ENCODE measurements around the gene CAPN11. TPM values are rescaled to one million over a fixed set of nuclear protein-coding genes. Genes with fewer than 3 reads are reported as not detected.

The CAPN11 gene
- total RNA-seq, 1 donor from 2014 or later, result 0.07 TPM

DNA sequence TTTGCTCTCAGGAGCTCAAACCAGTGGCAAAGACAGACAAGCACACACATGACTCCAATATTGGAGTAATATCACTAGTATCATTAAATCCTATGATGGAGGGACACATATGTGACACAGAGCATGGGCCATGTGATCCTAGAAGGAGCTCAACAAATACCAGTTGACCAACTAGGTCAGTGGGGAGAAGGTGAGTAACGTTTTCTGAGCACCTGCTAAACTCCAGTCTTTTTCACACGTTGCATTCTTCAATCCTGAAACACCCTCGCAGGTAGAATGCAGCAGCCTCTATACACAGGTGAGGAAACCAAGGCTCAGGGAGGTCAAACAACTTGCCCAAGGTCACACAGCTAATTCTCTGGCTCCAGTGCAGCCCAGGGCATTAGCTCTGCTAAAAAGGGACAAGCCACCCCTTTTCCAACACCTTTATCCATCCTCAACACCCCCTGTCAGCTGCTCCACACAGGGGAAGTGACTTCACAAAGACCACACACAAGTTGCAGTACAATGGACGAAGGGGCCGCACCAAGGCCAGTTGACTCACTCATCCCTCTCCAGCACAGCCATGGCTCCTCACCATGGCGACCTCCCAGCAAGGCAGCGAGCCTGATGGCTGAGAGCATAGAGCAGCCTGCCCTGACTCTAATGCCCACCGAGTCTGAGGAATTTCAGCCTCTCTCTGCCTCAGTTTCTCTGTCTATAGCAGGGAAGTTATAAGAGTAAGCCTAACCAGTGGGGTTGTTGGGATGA is 4.4 kb downstream of the CAPN11 start:
- Mint-ChIP-seq H3K4me3 (ENCODE audit: unreplicated experiment) (no peak overlapping the region), H3K9me3 (ENCODE audit: low read depth) (no peaks in the 10 kb centered on the region), H3K27ac (ENCODE audit: unreplicated experiment) (no peak overlapping the region), H3K4me1 (ENCODE audit: low read depth) (peaks cover 11% of the 10 kb centered on the region), H3K36me3 (ENCODE audit: low read depth) (no peaks in the 10 kb centered on the region), H3K27me3 (ENCODE audit: low read depth) (peaks cover 14% of the 10 kb centered on the region)
- DNase-seq (ENCODE audit: low spot score), result no peak
- TF ChIP-seq, protein P1, sequence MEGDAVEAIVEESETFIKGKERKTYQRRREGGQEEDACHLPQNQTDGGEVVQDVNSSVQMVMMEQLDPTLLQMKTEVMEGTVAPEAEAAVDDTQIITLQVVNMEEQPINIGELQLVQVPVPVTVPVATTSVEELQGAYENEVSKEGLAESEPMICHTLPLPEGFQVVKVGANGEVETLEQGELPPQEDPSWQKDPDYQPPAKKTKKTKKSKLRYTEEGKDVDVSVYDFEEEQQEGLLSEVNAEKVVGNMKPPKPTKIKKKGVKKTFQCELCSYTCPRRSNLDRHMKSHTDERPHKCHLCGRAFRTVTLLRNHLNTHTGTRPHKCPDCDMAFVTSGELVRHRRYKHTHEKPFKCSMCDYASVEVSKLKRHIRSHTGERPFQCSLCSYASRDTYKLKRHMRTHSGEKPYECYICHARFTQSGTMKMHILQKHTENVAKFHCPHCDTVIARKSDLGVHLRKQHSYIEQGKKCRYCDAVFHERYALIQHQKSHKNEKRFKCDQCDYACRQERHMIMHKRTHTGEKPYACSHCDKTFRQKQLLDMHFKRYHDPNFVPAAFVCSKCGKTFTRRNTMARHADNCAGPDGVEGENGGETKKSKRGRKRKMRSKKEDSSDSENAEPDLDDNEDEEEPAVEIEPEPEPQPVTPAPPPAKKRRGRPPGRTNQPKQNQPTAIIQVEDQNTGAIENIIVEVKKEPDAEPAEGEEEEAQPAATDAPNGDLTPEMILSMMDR (IDR thresholded peaks at IDR 0.05), result no peak

DNA sequence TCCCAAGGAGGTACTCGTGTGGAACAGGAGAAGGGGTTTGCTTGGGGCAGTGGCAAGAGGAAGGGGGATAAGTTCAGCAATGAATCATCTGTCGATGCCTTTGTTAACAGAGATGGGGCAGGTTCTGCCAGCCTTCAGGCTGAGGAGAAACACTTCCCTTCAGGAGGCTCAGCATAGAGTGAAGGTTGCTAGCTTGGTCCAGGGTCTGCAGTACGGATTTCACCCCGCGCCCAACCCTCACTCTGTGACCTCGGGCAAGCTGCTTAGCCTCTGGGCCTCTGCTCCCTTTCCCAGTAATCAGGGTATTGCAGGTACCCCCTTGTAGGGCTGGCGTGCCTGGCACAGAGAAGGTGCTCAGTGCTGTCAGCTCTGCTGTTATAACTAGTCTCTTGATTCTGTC is 7.5 kb downstream of the CAPN11 start:
- H3K4me3 Mint-ChIP-seq (ENCODE audit: unreplicated experiment), result no peak overlapping the region
- TF ChIP-seq, protein P1 (IDR thresholded peaks at IDR 0.05), result no peak
- no peaks in the 10 kb centered on the region for H3K9me3 Mint-ChIP-seq (ENCODE audit: low read depth)
- no peaks in the 10 kb centered on the region for H3K36me3 Mint-ChIP-seq (ENCODE audit: low read depth)
- H3K27ac Mint-ChIP-seq (ENCODE audit: unreplicated experiment), result no peak overlapping the region
- H3K27me3 Mint-ChIP-seq (ENCODE audit: low read depth), result peaks cover 22% of the 10 kb centered on the region
- DNase-seq (ENCODE audit: low spot score), result no peak
- peaks cover 11% of the 10 kb centered on the region for H3K4me1 Mint-ChIP-seq (ENCODE audit: low read depth)

DNA sequence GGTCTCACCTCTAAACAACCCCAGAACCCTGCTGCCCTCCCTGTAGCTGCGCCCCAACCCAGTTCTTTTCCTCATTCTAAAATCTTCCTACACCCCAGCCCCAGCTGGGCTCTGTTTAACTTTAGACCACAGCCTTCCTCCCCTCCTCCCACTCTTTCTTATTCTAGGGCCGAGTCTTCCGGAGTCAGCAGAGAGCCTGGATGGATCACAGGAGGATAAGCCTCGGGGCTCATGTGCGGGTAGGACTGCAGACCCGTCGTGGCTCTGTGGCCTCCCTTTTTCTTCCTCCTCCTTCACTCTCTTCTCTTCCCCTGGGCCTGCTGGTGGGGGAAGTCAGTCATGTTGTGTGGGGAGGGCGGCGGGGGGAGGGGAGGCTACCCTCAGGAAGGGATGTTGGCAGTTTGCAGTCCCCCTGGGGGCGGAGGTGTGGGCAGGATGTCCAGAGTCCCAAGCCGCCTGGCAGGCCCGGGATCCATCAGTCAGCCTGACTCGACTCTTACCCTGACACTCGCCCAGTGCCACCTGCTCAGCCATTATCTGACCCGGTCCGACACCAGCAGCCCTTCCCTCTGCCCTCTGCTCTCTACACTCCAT is 8.1 kb downstream of the CAPN11 start:
- Mint-ChIP-seq H3K27me3 (ENCODE audit: low read depth) (peaks cover 22% of the 10 kb centered on the region), H3K4me3 (ENCODE audit: unreplicated experiment) (no peak overlapping the region), H3K9me3 (ENCODE audit: low read depth) (no peaks in the 10 kb centered on the region), H3K4me1 (ENCODE audit: low read depth) (peaks cover 8% of the 10 kb centered on the region), H3K36me3 (ENCODE audit: low read depth) (no peaks in the 10 kb centered on the region), H3K27ac (ENCODE audit: unreplicated experiment) (no peak overlapping the region)
- no peak for DNase-seq (ENCODE audit: low spot score)
- TF ChIP-seq, protein P1 (IDR thresholded peaks at IDR 0.05), result no peak

GRCh38 chr6:44167567-44167966 is 8.9 kb downstream of the CAPN11 start:
- Mint-ChIP-seq H3K9me3 (ENCODE audit: low read depth) (no peaks in the 10 kb centered on the region), H3K4me1 (ENCODE audit: low read depth) (peaks cover 6% of the 10 kb centered on the region), H3K36me3 (ENCODE audit: low read depth) (no peaks in the 10 kb centered on the region), H3K27me3 (ENCODE audit: low read depth) (peaks cover 22% of the 10 kb centered on the region), H3K27ac (ENCODE audit: unreplicated experiment) (no peak overlapping the region), H3K4me3 (ENCODE audit: unreplicated experiment) (no peak overlapping the region)
- DNase-seq (ENCODE audit: low spot score), result no peak
- TF ChIP-seq, protein P1 (IDR thresholded peaks at IDR 0.05), result no peak

GRCh38 chr6:44169154-44169553 is 10.5 kb downstream of the CAPN11 start:
- Mint-ChIP-seq H3K27me3 (ENCODE audit: low read depth) (peaks cover 22% of the 10 kb centered on the region), H3K4me3 (ENCODE audit: unreplicated experiment) (no peak overlapping the region), H3K4me1 (ENCODE audit: low read depth) (peaks cover 13% of the 10 kb centered on the region), H3K9me3 (ENCODE audit: low read depth) (no peaks in the 10 kb centered on the region), H3K36me3 (ENCODE audit: low read depth) (no peaks in the 10 kb centered on the region), H3K27ac (ENCODE audit: unreplicated experiment) (no peak overlapping the region)
- TF ChIP-seq, protein P1 (IDR thresholded peaks at IDR 0.05), result no peak
- DNase-seq (ENCODE audit: low spot score), result no peak
